Adrenal gland (tissue), 19 donors: ENCODE results near the gene PARVA. TPM values are rescaled to one million over a fixed set of nuclear protein-coding genes. Genes with fewer than 3 reads are reported as not detected.

Experiments used
- DNase-seq, 7 donors: peaks; one replicate each; pipeline ENCODE4 v3.0.0-alpha.2; 2019 to 2020
- H3K27ac ChIP-seq, 5 donors: fragments of 200-600 bp; sonication (generic) in 4 of 5; 1 replicate in 3 of 5; 2 replicates in 2 of 5; pipeline versions ENCODE4 v1.5.1 to v1.8.0; 2016 to 2020; ENCODE audit warnings: mild to moderate bottlenecking in 1 of 5
- H3K27me3 ChIP-seq: fragments of 200-600 bp; 2 replicates; pipeline ENCODE4 v1.8.0; 2021
- H3K36me3 ChIP-seq, 2 donors: fragments of 200-600 bp; replicated peaks in 1 of 2; 1 replicate in 1 of 2; 2 replicates in 1 of 2; pipeline versions ENCODE4 v1.5.1 to v1.8.0; 2018 to 2022
- H3K4me1 ChIP-seq, 2 donors: fragments of 200-600 bp; replicated peaks in 1 of 2; 1 replicate in 1 of 2; 2 replicates in 1 of 2; pipeline versions ENCODE4 v1.5.1 to v1.8.0; 2018 to 2021
- H3K4me3 ChIP-seq, 4 donors: fragments of 200-600 bp; sonication (generic) in 3 of 4; one replicate each; pipeline ENCODE4 v1.5.1; 2016 to 2018
- H3K9me3 ChIP-seq, 3 donors: fragments of 200-600 bp; sonication (generic) in 1 of 3; replicated peaks in 1 of 3; 1 replicate in 2 of 3; 2 replicates in 1 of 3; pipeline versions ENCODE4 v1.5.1 to v1.8.0; 2016 to 2021
- CTCF ChIP-seq, 6 experiments: fragments of 450-650 bp in 4 of 6; fragments of 200-600 bp in 2 of 6; sonication (generic) in 1 of 6; IDR thresholded peaks; 1 replicate in 5 of 6; 2 replicates in 1 of 6; pipeline versions ENCODE4 v1.5.1 to v1.8.0; 2016 to 2021; ENCODE audit warnings: antibody characterized with exemption in 6 of 6, mild to moderate bottlenecking in 2 of 6, moderate library complexity in 1 of 6
- POLR2A ChIP-seq, 2 donors: fragments of 450-650 bp; IDR thresholded peaks; one replicate each; pipeline ENCODE4 v1.6.1; 2017; ENCODE audit warnings: antibody characterized with exemption in 2 of 2, mild to moderate bottlenecking in 2 of 2, moderate library complexity in 1 of 2
- WGBS, 4 donors: extraction: QIAGEN DNeasy Blood & Tissue Kit in 2 of 4; methylation state at CpG; one replicate each; pipeline versions ENCODE4 v1.1.5 to v1.1.7; 2013 to 2017; 5-methylcytosine and 5-hydroxymethylcytosine counted together
- intact Hi-C, 2 donors: fragments of 100-400 bp; cut with DNase I; formaldehyde crosslinking; loops; one replicate each; pipeline versions ENCODE4 v1.14.1 to v1.15.0; 2022 to 2023
- long read RNA-seq, 10 donors: library from polyadenylated mRNA in 3 of 10; unstranded in 2 of 10; stranded (forward) in 1 of 10; transcript quantifications; one replicate each; pipeline ENCODE4 v2.0.0 and lab custom pipeline, GENCODE V29; 2021 to 2026
- polyA plus RNA-seq, 3 donors: library from polyadenylated mRNA; stranded (reverse); fragments of 200-250 nt in 2 of 3; fragments of 350-450 nt in 1 of 3; fragmentation: Illumina TruSeq in 1 of 3; extraction: RNeasy Lipid Tissue Mini Kit (QIAGEN cat#74804) in 1 of 3; gene quantifications; one replicate each; pipeline ENCODE4 v1.2.3, GENCODE V29; 2013 to 2014
- total RNA-seq, 9 donors: library from RNA; depleted of rRNA in 4 of 9; stranded (reverse); fragments of >200 nt in 4 of 9; fragments of 120-200 nt in 1 of 9; fragmentation: NEBNext Ultra II Directional in 1 of 9; extraction: Animal tissue kit (Norgen Biotek cat#: 25700) in 1 of 9; gene quantifications; one replicate each; pipeline versions ENCODE4 v1.1.0 to v1.2.4, GENCODE V29; 2013 to 2023
- donor health status: healthy with polysubstance abuse.
- donor health status: Bipolar disorder and iron deficiency.
- donor health status: DM: yes; HTN: yes; CAD: no.
- donor health status: DM: no; HTN: no; CAD: no.
- donor health status: DM: no; HTN: no; CAD: no.
- donor health status: DM: yes; HTN: yes; CAD: no.

The PARVA gene
- total RNA-seq (10 to 100 TPM; 15.7 to 58.9 (median 38.0) TPM), polyA plus RNA-seq (10 to 100 TPM; 13.0 to 33.4 (median 16.9) TPM)
- long read RNA-seq, donor 1, result 0 reads
- long read RNA-seq, donor 2, full-length matches to known transcripts, result 2 of 2 reads
- long read RNA-seq, donor 2, partial matches to known transcripts, result 0 of 2 reads
- long read RNA-seq, donor 2, other reads (novel, unspliced or antisense), result 0 of 2 reads
- long read RNA-seq, donor 3, full-length matches to known transcripts, result 5 of 5 reads
- long read RNA-seq, donor 3, partial matches to known transcripts, result 0 of 5 reads
- long read RNA-seq, donor 3, other reads (novel, unspliced or antisense), result 0 of 5 reads
- long read RNA-seq, donor 4, full-length matches to known transcripts, result 14 of 24 reads
- long read RNA-seq, donor 4, partial matches to known transcripts, result 1 of 24 reads
- long read RNA-seq, donor 4, other reads (novel, unspliced or antisense), result 9 of 24 reads
- long read RNA-seq, donor 5, full-length matches to known transcripts, result 47 of 56 reads
- long read RNA-seq, donor 5, partial matches to known transcripts, result 2 of 56 reads
- long read RNA-seq, donor 5, other reads (novel, unspliced or antisense), result 7 of 56 reads
- long read RNA-seq, donor 6, full-length matches to known transcripts, result 13 of 22 reads
- long read RNA-seq, donor 6, partial matches to known transcripts, result 0 of 22 reads
- long read RNA-seq, donor 6, other reads (novel, unspliced or antisense), result 9 of 22 reads
- long read RNA-seq, donor 7, full-length matches to known transcripts, result 2 of 2 reads
- long read RNA-seq, donor 7, partial matches to known transcripts, result 0 of 2 reads
- long read RNA-seq, donor 7, other reads (novel, unspliced or antisense), result 0 of 2 reads
- long read RNA-seq, donor 8, full-length matches to known transcripts, result 6 of 6 reads
- long read RNA-seq, donor 8, partial matches to known transcripts, result 0 of 6 reads
- long read RNA-seq, donor 8, other reads (novel, unspliced or antisense), result 0 of 6 reads
- long read RNA-seq, donor 9, full-length matches to known transcripts, result 4 of 4 reads
- long read RNA-seq, donor 9, partial matches to known transcripts, result 0 of 4 reads
- long read RNA-seq, donor 9, other reads (novel, unspliced or antisense), result 0 of 4 reads
- long read RNA-seq, donor 10, result 0 reads

GRCh38 chr11:12377106-12377823 lies at the start of gene PARVA:
Gene PARVA, plus strand, starts transcription at chr11:12377571. Its CDS starts 77 bp downstream, at chr11:12377648.
- Histone ChIP-seq H3K4me1 (peaks cover 6 to 9% of the 10 kb centered on the region in 2 donors), H3K27me3 (no peaks in the 10 kb centered on the region), H3K36me3 (no peaks in the 10 kb centered on the region), H3K27ac (peak within 1 kb of the TSS; percentile 71 to 99 (median 96)), H3K9me3 (no peaks in the 10 kb centered on the region), H3K4me3 (peak within 1 kb of the TSS; percentile 13 to 76 (median 59))
- peak in 3 of 6 experiments; percentile 3 to 38 (median 17) for TF ChIP-seq CTCF (IDR thresholded peaks at IDR 0.05)
- TF ChIP-seq POLR2A (IDR thresholded peaks at IDR 0.05), result no peak
- intact Hi-C loops, result no loop called here
- peak; percentile 59 to 80 (median 69) for DNase-seq
- 7 to 31% (median 16%) methylated on average over 10 to 55 of the region's 55 CpGs for WGBS, 4 donors

- H3K4me3 ChIP-seq, result no peak overlapping the region
- H3K27ac ChIP-seq, result no peak overlapping the region
- intact Hi-C loops, result no loop called here
- no peak for TF ChIP-seq POLR2A (IDR thresholded peaks at IDR 0.05)
- no peaks in the 10 kb centered on the region for H3K27me3 ChIP-seq
- H3K36me3 ChIP-seq, result no peaks in the 10 kb centered on the region
- peaks cover 0 to 3% of the 10 kb centered on the region in 2 donors for H3K4me1 ChIP-seq
- 85 to 95% (median 91%) methylated on average over 4 of the region's 4 CpGs for WGBS, 4 donors
- H3K9me3 ChIP-seq, result no peaks in the 10 kb centered on the region
- DNase-seq, result no peak
Observed at GRCh38 chr11:12329169-12329568, 48.2 kb upstream of the PARVA start.

- WGBS, 4 donors, result 63 to 74% (median 71%) methylated on average over 2 of the region's 2 CpGs
- Histone ChIP-seq H3K4me1 (peaks cover 0 to 3% of the 10 kb centered on the region in 2 donors), H3K27ac (no peak overlapping the region), H3K36me3 (no peaks in the 10 kb centered on the region), H3K27me3 (no peaks in the 10 kb centered on the region), H3K9me3 (no peaks in the 10 kb centered on the region), H3K4me3 (no peak overlapping the region)
- no peak for DNase-seq
- intact Hi-C loops, result loop anchor here (5.0 kb wide), 2 partner anchors 563 to 568 kb away; no protein-coding TSS in a partner anchor
- no peak for TF ChIP-seq CTCF (IDR thresholded peaks at IDR 0.05)
- TF ChIP-seq POLR2A (IDR thresholded peaks at IDR 0.05), result no peak
Observed at GRCh38 chr11:12329797-12330196, 47.6 kb upstream of the PARVA start.

GRCh38 chr11:12330485-12331231 lies 46.7 kb upstream of the PARVA start:
- Histone ChIP-seq H3K4me3 (no peak overlapping the region), H3K27me3 (no peaks in the 10 kb centered on the region), H3K9me3 (no peaks in the 10 kb centered on the region), H3K27ac (peak overlapping the region in 1 of 5 donors; percentile 15), H3K4me1 (peaks cover 0 to 3% of the 10 kb centered on the region in 2 donors), H3K36me3 (no peaks in the 10 kb centered on the region)
- DNase-seq, result no peak
- 57 to 64% (median 62%) methylated on average over 7 of the region's 7 CpGs for WGBS, 4 donors
- intact Hi-C loops, result loop anchor here (5.0 kb wide), 2 partner anchors 562 to 567 kb away; no protein-coding TSS in a partner anchor
- TF ChIP-seq POLR2A (IDR thresholded peaks at IDR 0.05), result no peak
- TF ChIP-seq CTCF (IDR thresholded peaks at IDR 0.05), result peak in 1 of 6 experiments; percentile 16
